ENCODE measurements around the gene PADI6. TPM values are rescaled to one million over a fixed set of nuclear protein-coding genes. Genes with fewer than 3 reads are reported as not detected.

Gene PADI6
- not detected in 2 replicates for total RNA-seq

DNA sequence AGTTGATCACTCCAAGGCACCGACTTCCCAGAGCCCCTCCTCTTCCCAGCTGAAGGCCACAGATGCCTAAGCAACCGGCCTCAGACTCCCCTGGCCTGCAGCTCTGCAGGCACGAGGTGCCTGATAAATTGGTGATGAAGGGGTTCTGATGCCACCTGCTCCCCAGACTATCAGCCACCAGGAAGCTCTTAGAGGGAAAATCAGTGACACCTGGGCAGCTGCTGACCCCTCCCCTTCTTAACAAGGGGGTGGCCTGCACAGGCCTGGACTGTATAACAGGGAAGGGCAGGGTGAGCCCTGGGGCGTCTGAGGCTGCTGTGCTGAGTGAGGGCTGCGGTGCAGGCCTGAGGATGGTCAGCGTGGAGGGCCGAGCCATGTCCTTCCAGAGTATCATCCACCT, at the start of gene PADI6:
Gene PADI6, plus strand, starts transcription at position 301 of the 400 bp plus-strand sequence. Its CDS starts 50 bp downstream, at position 351.

DNA sequence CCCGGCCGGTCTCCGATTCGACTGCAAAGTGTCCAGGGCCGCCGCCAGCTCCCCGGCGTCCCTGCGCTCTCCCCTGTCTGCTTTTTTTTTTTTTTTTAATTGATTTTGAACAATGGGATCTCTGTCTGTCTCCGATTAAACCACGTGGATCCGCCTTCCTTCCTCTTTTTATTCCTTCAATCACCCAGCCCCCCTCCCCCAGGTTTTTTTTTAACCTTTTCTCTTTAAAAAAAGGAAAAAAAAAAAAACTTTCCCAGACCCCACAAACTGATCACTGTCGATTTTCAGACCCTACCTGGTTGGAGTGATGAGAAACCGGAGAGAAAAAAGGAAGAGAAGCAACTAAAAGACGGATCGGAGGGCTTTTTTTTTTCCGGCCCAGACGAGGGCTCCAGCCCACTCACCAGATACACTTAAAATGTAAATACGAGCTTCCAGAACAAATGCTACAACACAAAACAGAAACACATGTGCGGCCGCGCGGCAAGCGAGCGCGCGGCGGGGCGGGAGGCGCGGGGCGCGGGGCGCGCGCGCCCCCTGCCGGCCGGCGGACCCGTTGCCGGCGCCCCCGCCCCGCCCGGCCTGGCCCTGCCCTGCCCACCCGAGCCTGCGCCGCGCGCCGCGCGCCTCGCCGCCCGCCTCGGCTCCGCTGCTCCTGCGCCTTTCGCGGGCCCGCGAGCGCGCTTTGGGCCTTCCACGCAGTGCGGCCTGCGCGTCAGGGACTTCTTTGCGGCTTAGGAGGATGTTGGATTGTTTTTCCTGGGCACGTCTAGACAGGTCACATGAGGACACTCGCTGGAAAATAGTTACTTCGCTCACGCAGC, 67.5 kb downstream of the PADI6 start, which contains the start of gene RCC2:
Gene RCC2, minus strand, starts transcription at position 428 of the 824 bp plus-strand sequence. CDS start 1,163 bp downstream, outside the sequence.

Other genes with a start within 250 kb of the PADI6 start
- 0.39 TPM in 1 of 2 replicates, not detected in the other for gene PADI1, start 167.1 kb upstream of the PADI6 start, total RNA-seq
- gene PADI3, start 123.1 kb upstream of the PADI6 start, total RNA-seq: 8.7 and 9.7 TPM in 2 replicates
- gene PADI4, start 64.0 kb upstream of the PADI6 start, total RNA-seq: not detected in 2 replicates
- gene RCC2, start 67.5 kb downstream of the PADI6 start, total RNA-seq: 90.4 and 104 TPM in 2 replicates
- 1.4 and 3.4 TPM in 2 replicates for gene ARHGEF10L, start 167.5 kb downstream of the PADI6 start, total RNA-seq